Adrenal gland (tissue), 12 donors: ENCODE measurements around the gene RALGDS. TPM values are rescaled to one million over a fixed set of nuclear protein-coding genes. Genes with fewer than 3 reads are reported as not detected.

Experiments
- DNase-seq, 7 donors: peaks; one replicate each; pipeline ENCODE4 v3.0.0-alpha.2; 2019 to 2020
- H3K27ac ChIP-seq, 5 donors: fragments of 200-600 bp; sonication (generic) in 4 of 5; 1 replicate in 3 of 5; 2 replicates in 2 of 5; pipeline versions ENCODE4 v1.5.1 to v1.8.0; 2016 to 2020; ENCODE audit warnings: mild to moderate bottlenecking in 1 of 5
- H3K27me3 ChIP-seq: fragments of 200-600 bp; 2 replicates; pipeline ENCODE4 v1.8.0; 2021
- H3K36me3 ChIP-seq, 2 donors: fragments of 200-600 bp; replicated peaks in 1 of 2; 1 replicate in 1 of 2; 2 replicates in 1 of 2; pipeline versions ENCODE4 v1.5.1 to v1.8.0; 2018 to 2022
- H3K4me1 ChIP-seq, 2 donors: fragments of 200-600 bp; replicated peaks in 1 of 2; 1 replicate in 1 of 2; 2 replicates in 1 of 2; pipeline versions ENCODE4 v1.5.1 to v1.8.0; 2018 to 2021
- H3K4me3 ChIP-seq, 4 donors: fragments of 200-600 bp; sonication (generic) in 3 of 4; one replicate each; pipeline ENCODE4 v1.5.1; 2016 to 2018
- H3K9me3 ChIP-seq, 3 donors: fragments of 200-600 bp; sonication (generic) in 1 of 3; replicated peaks in 1 of 3; 1 replicate in 2 of 3; 2 replicates in 1 of 3; pipeline versions ENCODE4 v1.5.1 to v1.8.0; 2016 to 2021
- POLR2A ChIP-seq, 2 donors: fragments of 450-650 bp; IDR thresholded peaks; one replicate each; pipeline ENCODE4 v1.6.1; 2017; ENCODE audit warnings: antibody characterized with exemption in 2 of 2, mild to moderate bottlenecking in 2 of 2, moderate library complexity in 1 of 2
- WGBS, 4 donors: extraction: QIAGEN DNeasy Blood & Tissue Kit in 2 of 4; methylation state at CpG; one replicate each; pipeline versions ENCODE4 v1.1.5 to v1.1.7; 2013 to 2017; 5-methylcytosine and 5-hydroxymethylcytosine counted together
- intact Hi-C, 2 donors: fragments of 100-400 bp; cut with DNase I; formaldehyde crosslinking; loops; one replicate each; pipeline versions ENCODE4 v1.14.1 to v1.15.0; 2022 to 2023
- polyA plus RNA-seq, 3 donors: library from polyadenylated mRNA; stranded (reverse); fragments of 200-250 nt in 2 of 3; fragments of 350-450 nt in 1 of 3; fragmentation: Illumina TruSeq in 1 of 3; extraction: RNeasy Lipid Tissue Mini Kit (QIAGEN cat#74804) in 1 of 3; gene quantifications; one replicate each; pipeline ENCODE4 v1.2.3, GENCODE V29; 2013 to 2014
- total RNA-seq, 9 donors: library from RNA; depleted of rRNA in 4 of 9; stranded (reverse); fragments of >200 nt in 4 of 9; fragments of 120-200 nt in 1 of 9; fragmentation: NEBNext Ultra II Directional in 1 of 9; extraction: Animal tissue kit (Norgen Biotek cat#: 25700) in 1 of 9; gene quantifications; one replicate each; pipeline versions ENCODE4 v1.1.0 to v1.2.4, GENCODE V29; 2013 to 2023
- TF ChIP-seq, protein P1 (sequence below), 6 experiments: fragments of 450-650 bp in 4 of 6; fragments of 200-600 bp in 2 of 6; sonication (generic) in 1 of 6; IDR thresholded peaks; 1 replicate in 5 of 6; 2 replicates in 1 of 6; pipeline versions ENCODE4 v1.5.1 to v1.8.0; 2016 to 2021; ENCODE audit warnings: antibody characterized with exemption in 6 of 6, mild to moderate bottlenecking in 2 of 6, moderate library complexity in 1 of 6
- donor health status: healthy with polysubstance abuse.
- donor health status: Bipolar disorder and iron deficiency.
- donor health status: DM: yes; HTN: yes; CAD: no.
- donor health status: DM: no; HTN: no; CAD: no.
- donor health status: DM: no; HTN: no; CAD: no.
- donor health status: DM: yes; HTN: yes; CAD: no.

The RALGDS gene
- total and polyA plus RNA-seq, 12 donors: 21.3 to 170 (median 67.5) TPM

DNA sequence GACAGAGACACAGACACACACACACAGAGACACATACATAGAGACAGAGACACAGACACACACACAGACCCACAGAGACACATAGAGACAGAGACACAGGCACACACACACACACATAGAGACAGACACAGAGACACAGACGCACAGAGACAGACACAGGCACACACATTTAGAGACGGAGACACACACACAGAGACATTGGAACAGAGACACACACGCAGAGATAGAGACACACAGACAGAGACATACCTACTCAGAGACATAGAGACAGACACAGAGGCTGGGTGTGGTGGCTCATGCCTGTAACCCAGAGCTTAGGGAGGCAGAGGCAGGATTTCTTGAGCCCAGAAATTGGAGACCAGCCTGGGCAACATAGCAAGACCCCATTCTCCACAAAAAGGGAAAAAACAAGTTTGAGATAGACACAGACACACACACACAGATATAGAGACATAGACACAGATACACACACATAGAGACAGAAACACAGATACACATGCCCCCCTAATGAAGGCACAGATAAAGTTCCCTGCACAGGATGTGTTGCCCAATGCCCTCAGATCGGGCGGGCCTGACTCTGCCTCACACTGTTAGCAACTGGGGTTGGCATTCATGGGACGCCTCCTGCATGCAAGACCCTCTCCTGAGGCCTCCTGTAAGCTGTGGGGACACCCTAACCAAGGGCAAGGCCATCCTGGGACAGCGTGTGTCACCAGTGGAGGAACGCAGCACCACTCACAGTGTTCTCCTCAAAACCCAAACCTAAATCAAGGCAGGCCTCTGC, 3.3 kb upstream of the RALGDS start:
- H3K4me3 ChIP-seq: no peak overlapping the region
- H3K36me3 ChIP-seq: no peaks in the 10 kb centered on the region
- H3K27me3 ChIP-seq: no peaks in the 10 kb centered on the region
- peak in 1 of 7 donors; percentile 39 for DNase-seq
- peak overlapping the region in 2 of 5 donors; percentile 17 to 47 for H3K27ac ChIP-seq
- TF ChIP-seq, protein P1, sequence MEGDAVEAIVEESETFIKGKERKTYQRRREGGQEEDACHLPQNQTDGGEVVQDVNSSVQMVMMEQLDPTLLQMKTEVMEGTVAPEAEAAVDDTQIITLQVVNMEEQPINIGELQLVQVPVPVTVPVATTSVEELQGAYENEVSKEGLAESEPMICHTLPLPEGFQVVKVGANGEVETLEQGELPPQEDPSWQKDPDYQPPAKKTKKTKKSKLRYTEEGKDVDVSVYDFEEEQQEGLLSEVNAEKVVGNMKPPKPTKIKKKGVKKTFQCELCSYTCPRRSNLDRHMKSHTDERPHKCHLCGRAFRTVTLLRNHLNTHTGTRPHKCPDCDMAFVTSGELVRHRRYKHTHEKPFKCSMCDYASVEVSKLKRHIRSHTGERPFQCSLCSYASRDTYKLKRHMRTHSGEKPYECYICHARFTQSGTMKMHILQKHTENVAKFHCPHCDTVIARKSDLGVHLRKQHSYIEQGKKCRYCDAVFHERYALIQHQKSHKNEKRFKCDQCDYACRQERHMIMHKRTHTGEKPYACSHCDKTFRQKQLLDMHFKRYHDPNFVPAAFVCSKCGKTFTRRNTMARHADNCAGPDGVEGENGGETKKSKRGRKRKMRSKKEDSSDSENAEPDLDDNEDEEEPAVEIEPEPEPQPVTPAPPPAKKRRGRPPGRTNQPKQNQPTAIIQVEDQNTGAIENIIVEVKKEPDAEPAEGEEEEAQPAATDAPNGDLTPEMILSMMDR (IDR thresholded peaks at IDR 0.05): no peak
- TF ChIP-seq POLR2A (IDR thresholded peaks at IDR 0.05): no peak
- WGBS, 4 donors: 79 to 94% (median 82%) methylated on average over 6 to 8 of the region's 8 CpGs
- H3K9me3 ChIP-seq: no peaks in the 10 kb centered on the region
- intact Hi-C loops: no loop called here
- H3K4me1 ChIP-seq: peaks cover 43 to 54% of the 10 kb centered on the region in 2 donors

DNA sequence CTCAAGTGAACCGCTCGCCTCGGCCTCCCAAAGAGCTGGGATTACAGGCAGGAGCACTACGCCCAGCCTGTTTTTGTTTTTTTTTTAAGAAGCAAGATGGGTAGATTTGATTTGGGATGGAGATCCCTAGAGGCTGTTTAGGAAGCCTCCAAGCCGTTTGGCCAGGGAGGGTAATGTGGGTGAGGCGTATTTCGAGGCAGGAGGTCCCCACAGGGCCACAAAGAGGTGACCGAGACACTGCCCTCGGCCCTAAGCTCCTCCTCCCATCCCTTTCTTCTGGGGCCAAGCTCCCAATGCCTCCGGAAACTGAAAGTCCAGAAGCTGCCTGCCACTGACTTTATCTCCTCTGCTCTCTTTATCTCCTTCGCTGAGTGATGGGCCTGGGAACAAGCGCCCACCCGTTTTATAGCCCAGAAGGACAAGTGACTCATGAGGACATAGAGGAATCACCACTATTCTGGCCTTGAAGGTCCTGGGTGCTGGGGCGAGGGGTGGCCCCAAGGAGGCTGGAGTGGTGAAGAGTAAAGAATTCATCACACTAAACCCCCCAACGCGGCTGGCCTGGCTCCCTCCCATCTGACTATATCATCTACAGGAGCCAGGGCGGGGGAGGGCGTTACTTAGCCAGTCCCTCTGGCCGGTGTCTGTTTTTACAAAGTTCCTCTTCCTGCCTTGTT, 2.0 kb upstream of the RALGDS start:
- intact Hi-C loops: no loop called here
- no peaks in the 10 kb centered on the region for H3K9me3 ChIP-seq
- no peaks in the 10 kb centered on the region for H3K36me3 ChIP-seq
- H3K4me3 ChIP-seq: no peak overlapping the region
- DNase-seq: peak; percentile 73 to 92 (median 88)
- TF ChIP-seq, protein P1 (IDR thresholded peaks at IDR 0.05): peak in 1 of 6 experiments; percentile 4
- peak in 1 of 2 donors; percentile 69 for TF ChIP-seq POLR2A (IDR thresholded peaks at IDR 0.05)
- H3K27ac ChIP-seq: peak overlapping the region; percentile 76 to 96 (median 85)
- H3K27me3 ChIP-seq: no peaks in the 10 kb centered on the region
- peaks cover 55 to 66% of the 10 kb centered on the region in 2 donors for H3K4me1 ChIP-seq
- WGBS, 4 donors: 15 to 26% (median 25%) methylated on average over 18 to 19 of the region's 19 CpGs

- Histone ChIP-seq H3K27me3 (no peaks in the 10 kb centered on the region), H3K4me1 (peaks cover 59 to 71% of the 10 kb centered on the region in 2 donors), H3K36me3 (no peaks in the 10 kb centered on the region), H3K4me3 (no peak overlapping the region), H3K9me3 (no peaks in the 10 kb centered on the region), H3K27ac (peak overlapping the region; percentile 76 to 96 (median 85))
- WGBS, 4 donors: 36 to 47% (median 40%) methylated on average over 4 of the region's 4 CpGs
- intact Hi-C loops: no loop called here
- TF ChIP-seq POLR2A (IDR thresholded peaks at IDR 0.05): no peak
- TF ChIP-seq, protein P1 (IDR thresholded peaks at IDR 0.05): no peak
- peak in 1 of 7 donors; percentile 15 for DNase-seq
These were observed 1.5 kb upstream of the RALGDS start for GRCh38 chr9:133122605-133122934.

DNA sequence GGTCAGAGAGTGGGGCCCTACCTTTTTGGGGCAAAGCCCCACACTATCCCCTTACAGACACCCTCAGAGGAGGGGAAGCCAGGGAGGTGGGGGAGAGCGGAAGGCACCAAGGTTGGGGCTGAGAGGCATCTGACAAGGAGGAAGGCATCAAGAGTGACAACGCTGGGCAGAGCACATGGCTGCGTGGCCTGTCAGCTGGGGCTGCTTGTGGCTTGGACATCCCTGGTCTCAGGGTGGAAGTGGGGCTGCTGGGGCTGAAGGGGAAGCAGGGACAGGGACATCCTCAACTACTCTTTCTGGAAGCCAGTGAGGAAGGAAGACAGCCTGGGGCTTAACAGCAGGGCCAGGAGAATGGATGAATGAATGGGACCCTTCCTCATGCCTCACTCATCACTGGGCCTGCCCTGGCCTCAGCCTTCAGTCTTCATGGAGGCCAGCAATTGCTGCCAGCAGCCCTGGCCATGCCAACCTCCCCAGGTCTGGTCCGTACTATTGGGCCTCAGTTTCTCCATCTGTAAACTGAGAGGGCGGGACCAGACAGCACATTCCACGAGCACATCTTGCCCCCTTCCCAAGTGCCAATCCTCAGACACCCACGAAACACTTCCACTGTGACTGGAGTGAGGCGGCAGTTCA, 993 bp upstream of the RALGDS start:
- H3K27ac ChIP-seq: peak overlapping the region; percentile 80 to 96 (median 85)
- H3K9me3 ChIP-seq: no peaks in the 10 kb centered on the region
- no peaks in the 10 kb centered on the region for H3K36me3 ChIP-seq
- peak in 5 of 7 donors; percentile 50 to 73 (median 59) for DNase-seq
- no peaks in the 10 kb centered on the region for H3K27me3 ChIP-seq
- intact Hi-C loops: no loop called here
- peaks cover 65 to 72% of the 10 kb centered on the region in 2 donors for H3K4me1 ChIP-seq
- WGBS, 4 donors: 80 to 83% (median 80%) methylated on average over 7 to 8 of the region's 8 CpGs
- TF ChIP-seq POLR2A (IDR thresholded peaks at IDR 0.05): no peak
- TF ChIP-seq, protein P1 (IDR thresholded peaks at IDR 0.05): no peak
- H3K4me3 ChIP-seq: no peak overlapping the region
